ENCODE results near the gene SEMA3E.
"Not testable (repeated sequence)": the region's sequence is repeated elsewhere in the genome, so short reads cannot be mapped to it uniquely, and the experiment has no call there.

The SEMA3E gene

GRCh38 chr7:83484826-83485225, 164.1 kb downstream of the SEMA3E start:
- DNase-seq, result no peak

DNA sequence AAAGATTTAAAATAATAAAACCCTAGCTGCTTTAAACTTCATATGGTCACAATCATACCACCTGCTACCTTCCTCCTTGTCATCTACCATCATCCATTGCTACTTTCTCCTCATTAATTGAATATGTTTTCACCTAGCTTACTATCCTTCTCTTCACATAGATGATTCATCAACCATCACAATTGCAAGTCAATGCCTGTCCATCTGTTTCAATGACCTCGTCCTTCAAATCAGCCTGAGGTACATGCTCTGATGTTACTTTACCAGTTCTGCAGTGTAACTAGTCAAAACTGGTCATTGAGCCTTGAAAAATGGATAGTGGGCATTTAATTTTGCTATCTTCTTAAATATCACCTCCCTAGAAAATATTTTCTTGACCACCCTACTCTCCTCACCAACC, 164.7 kb downstream of the SEMA3E start:
- DNase-seq, result no peak

GRCh38 chr7:83478616-83479015, 170.3 kb downstream of the SEMA3E start:
- DNase-seq, result no peak

DNA sequence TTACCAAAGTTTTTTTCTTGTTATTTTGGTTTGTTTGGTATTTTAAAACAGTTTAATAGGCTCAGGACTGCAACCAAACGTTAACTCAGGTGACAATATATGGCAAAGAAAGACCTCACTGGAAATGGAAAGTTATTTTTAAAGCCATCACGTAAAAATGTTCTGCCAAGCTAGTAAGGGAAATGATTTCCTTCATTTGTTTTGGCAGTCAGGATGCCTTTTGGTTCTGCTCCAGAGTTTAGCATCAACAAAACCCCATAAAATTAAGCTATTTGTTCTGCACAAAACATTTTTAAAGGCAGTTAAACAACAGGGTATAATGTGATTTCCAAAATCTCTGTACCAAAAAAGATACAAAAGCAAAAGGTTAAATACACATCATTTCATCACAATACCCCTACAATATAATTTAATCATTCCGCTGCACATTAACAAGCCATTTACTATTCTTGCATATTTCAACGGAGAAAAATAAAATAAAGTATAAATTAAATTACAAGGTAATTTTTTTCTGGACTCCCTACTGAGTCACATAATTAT, 172.4 kb downstream of the SEMA3E start:
- no peak for DNase-seq

DNA sequence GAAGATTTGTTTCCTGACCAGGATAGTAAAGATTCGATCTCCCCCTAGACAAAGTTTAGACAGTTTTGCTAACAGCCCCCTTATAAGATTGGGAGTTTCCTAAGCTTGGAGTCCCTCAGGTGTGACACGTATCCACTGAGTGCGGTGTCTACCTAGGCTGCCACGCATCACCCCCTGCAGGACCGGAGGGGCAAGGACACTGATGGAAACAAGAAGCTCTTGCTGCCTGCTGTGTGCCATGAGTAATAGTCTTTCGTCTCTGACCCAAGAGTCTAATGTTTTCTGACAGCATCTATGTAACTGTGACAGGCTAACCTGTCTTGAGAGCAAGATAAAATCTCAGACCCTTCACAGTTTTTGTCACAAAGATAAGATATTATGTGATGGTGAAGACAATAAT, 173.5 kb downstream of the SEMA3E start:
- no peak for DNase-seq

DNA sequence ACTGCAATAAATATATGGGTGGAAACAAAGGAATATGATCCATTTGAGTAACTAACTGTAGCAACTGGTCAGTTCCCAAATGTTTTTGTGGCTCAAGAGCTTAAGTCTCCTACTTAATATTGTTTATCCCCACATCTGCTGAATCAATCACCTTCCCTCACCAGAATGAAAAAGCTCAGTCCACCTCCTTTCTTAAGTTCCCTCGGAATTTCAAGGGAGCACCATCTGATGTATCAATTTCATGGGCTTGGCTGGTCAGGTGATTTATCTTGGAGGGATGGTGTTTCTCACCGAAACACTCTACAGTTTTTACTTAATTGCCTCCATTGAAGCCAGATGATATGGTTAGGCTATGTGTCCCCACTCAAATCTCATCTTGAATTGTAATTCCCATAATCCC, 176.6 kb downstream of the SEMA3E start:
- DNase-seq, result no peak

DNA sequence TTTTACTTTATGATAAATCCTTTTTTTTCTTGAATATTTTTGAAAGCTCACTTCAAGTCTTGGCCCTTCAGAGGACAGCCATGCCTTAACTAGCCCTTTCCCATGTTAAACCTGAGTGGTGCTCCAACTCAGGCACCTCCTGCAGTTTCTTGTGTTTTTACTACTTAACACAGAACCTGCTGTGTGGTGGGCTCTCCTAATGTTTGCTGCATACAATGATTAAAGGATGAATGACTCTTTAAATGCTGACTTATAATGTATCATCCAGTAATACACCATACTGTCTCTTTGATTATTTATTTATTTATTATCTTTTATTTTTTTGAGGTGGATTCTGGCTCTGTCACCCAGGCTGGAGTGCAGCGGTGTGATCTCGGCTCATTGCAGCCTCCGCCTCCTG, 179.4 kb downstream of the SEMA3E start:
- DNase-seq, result no peak

GRCh38 chr7:83469076-83469475, 179.9 kb downstream of the SEMA3E start:
- no peak for DNase-seq

DNA sequence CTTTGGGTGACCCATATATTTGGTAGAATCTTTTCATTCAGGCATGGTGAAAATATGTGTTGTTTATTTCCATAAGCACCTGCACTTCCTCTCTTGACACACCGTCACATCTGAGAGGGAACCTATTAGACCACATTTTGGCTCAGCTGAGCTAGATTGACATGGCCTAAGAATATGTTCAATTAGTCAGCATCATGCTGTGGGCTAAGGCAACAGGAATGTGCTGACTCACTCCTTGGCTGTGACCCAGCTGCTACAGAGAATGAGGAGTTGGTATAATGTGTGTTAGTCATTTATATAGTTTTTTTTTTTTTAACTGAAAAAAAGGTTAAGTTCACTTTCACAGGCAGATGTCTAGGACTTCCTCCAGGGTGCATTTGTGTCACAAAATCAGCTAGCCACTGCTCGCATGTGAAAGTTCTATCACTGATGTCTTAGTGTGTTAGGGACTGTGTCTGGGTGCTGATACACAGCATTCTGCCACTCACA, 180.6 kb downstream of the SEMA3E start:
- DNase-seq, result peak; percentile 38

DNA sequence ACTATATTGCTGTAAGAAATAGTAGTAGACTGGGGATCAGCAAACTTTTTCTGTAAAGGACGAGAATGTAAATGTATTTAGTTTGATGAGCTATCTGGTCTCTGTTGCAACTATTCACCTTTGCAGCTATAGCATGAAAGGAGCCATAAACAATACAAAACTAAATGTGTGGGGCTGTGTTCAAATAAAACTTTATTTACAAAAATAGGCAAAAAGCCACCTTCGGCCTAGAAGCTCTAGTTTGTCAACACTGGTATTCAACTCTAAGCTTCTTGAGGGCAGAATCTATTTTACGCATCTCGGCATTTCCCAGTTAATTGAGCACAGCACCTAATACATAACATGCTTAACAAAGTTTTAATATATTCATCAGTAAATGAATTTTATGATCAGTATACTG, 181.4 kb downstream of the SEMA3E start:
- no peak for DNase-seq

DNA sequence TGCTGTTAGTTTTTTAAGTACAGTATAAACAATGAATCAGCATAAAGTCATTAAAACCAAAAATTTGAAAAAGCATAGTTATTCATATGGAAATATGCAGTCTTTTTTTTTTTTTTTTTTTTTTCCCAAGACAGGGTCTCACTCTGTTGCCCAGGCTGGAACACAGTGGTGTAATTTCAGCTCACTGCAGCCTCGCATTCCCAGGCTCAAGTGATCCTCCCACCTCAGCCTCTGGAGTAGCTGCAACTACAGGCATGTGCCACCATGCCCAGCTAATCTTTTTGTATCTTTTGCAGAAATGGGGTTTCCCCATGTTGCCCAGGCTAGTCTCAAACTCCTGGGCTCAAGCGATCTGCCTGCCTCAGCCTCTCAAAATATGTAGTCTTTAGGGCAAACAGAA, 182.0 kb downstream of the SEMA3E start:
- DNase-seq, result no peak

- DNase-seq, result no peak
Observed at GRCh38 chr7:83466187-83466923, 182.6 kb downstream of the SEMA3E start.

- DNase-seq, result no peak
Observed at GRCh38 chr7:83465643-83466042, 183.3 kb downstream of the SEMA3E start.

DNA sequence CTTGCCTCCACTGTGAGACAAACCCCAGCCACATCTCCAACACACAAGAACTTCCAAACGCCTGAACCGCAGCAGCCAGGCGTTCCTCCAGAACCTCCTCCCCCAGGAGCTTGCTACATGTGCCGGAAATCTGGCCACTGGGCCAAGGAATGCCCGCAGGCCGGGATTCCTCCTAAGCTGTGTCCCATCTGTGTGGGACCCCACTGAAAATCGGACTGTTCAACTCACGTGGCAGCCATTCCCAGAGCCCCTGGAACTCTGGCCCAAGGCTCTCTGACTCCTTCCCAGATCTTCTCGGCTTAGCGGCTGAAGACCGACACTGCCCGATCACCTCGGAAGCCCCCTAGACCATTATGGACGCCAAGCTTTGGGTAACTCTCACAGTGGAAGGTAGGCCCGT, 187.1 kb downstream of the SEMA3E start:
- not testable (repeated sequence) for DNase-seq

GRCh38 chr7:83459930-83460653, 188.8 kb downstream of the SEMA3E start:
- not testable (repeated sequence) for DNase-seq

DNA sequence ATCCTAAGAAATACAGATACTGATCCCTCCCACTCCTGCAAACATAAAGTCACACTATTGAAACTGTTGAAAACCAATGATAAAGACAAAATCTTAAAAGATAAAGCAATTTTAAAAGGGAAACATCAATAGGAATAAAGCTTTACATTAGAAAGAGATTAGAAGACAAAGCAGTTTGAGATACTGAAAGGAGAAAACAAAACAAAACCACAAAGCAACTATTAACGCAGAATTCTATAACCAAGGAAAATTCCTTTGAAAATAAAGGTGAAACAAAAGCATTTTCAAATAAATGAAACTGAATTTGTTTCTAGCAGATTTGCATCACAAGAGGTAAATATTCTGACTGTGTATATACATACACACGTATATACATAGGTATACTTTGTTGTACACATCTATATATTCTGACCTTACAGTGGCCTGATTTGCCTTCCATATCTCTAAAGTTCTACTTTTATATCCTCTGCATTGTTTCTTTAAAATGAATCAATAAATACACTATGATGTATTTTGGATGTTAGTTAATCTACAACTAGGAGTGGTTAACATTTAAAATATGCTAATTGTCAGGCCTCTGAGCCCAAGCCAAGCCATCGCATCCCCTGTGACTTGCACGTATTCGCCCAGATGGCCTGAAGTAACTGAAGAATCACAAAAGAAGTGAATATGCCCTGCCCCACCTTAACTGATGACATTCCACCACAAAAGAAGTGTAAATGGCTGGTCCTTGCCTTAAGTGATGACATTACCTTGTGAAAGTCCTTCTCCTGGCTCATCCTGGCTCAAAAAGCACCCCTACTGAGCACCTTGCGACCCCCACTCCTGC, 189.6 kb downstream of the SEMA3E start:
- not testable (repeated sequence) for DNase-seq

- DNase-seq, result no peak
Observed at GRCh38 chr7:83457022-83457892, 191.7 kb downstream of the SEMA3E start.

DNA sequence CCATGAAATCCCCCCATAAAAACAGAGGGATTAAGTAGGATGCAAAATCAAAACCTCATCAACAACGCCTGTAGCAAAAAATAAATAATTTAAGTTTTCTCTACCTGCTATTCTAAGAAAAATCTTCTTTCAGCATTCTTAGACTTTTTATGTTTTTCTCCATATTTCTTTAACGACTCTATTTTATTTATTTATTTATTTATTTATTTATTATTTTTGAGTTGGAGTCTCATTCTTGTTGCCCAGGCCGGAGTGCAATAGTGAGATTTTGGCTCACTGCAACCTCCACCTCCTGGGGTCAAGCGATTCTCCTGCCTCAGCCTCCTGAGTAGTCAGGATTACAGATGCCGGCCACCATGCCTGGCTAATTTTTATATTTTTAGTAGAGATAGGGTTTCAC, 192.5 kb downstream of the SEMA3E start:
- DNase-seq, result no peak

GRCh38 chr7:83455612-83456011, 193.3 kb downstream of the SEMA3E start:
- DNase-seq, result no peak

DNA sequence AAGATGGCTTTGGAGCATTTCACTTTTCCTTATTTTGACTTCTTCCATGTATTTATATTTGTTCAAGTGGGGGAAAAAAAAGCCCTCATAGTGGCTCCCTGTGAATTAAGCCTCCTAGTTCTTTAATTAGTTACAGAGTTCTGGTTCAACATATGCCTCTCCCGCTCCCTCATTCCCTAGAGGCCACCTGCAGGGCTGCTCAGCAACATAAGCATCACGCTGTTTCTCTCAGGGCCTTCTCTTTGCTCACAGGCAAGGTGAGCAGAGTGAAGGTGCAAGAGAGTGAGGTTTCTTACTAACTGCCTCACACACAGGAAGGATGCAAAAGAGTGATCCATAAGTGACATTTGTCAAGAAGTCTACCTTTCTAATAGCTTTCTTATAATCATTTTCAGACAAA, 196.7 kb downstream of the SEMA3E start:
- DNase-seq, result no peak

DNA sequence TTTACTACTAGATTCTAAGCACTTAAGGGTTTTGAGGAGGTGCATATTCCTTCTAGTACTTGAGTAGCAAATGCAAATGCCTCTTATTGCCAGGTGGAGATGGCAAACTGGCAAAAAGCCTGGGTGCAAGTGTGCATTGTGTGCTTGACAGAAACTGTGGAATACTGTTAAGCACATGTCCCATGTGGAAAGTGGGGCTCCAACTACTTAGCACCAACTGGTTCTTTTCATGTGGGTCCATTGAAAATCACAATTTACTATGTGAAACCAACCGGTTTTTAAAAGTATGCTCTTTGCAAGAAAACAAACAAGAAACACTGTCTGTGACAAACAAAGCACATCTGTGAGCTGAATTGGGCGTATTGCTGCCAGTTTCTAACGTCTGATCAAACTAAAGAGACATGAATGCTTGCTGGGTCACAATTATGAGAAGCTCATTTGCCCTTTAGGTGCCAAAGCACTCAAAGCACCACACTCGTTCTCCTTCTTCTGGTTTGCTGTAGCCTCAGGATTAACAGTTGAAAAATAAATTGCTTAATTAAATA, 197.4 kb downstream of the SEMA3E start:
- DNase-seq, result peak; percentile 91

GRCh38 chr7:83449781-83450180, 199.2 kb downstream of the SEMA3E start:
- DNase-seq, result no peak

Measured in DMS79 (cell line).